ENCODE measurements around the gene ATG16L1. TPM values are rescaled to one million over a fixed set of nuclear protein-coding genes. Genes with fewer than 3 reads are reported as not detected.

The ATG16L1 gene
- total RNA-seq, 3 donors from 2014 or later (not counting 1 experiment from before 2014, with no cell fraction given): 106 to 142 (median 117) TPM

- Histone ChIP-seq H3K27me3 (ENCODE audit: control insufficient read depth, insufficient read depth, low read length) (no peaks in the 10 kb centered on the region), H3K36me3 (ENCODE audit: control insufficient read depth, insufficient read depth, low read length) (peaks cover 70% of the 10 kb centered on the region), H3K4me3 (ENCODE audit: low read length) (no peak overlapping the region), H3K4me1 (ENCODE audit: control insufficient read depth, insufficient read depth, low read length) (peaks cover 53% of the 10 kb centered on the region), H3K27ac (ENCODE audit: low read length) (no peak overlapping the region), H3K9me3 (ENCODE audit: control insufficient read depth, insufficient read depth, low read length) (no peaks in the 10 kb centered on the region)
- Mint-ChIP-seq H3K27ac (peak overlapping the region; percentile 68 to 79), H3K36me3 (peaks cover 19% of the 10 kb centered on the region), H3K9me3 (no peaks in the 10 kb centered on the region), H3K4me1 (peaks cover 60 to 70% of the 10 kb centered on the region in 2 donors), H3K4me3 (no peak overlapping the region), H3K27me3 (ENCODE audit: low read depth in 2 of 2) (no peaks in the 10 kb centered on the region)
- DNase-seq (no peak), ATAC-seq (no peak)
- intact Hi-C loops (cut with micrococcal nuclease): no loop called here
- 96% methylated on average over 8 of the region's 8 CpGs for WGBS (ENCODE audit: insufficient coverage)
- no peak for TF ChIP-seq CTCF (IDR thresholded peaks at IDR 0.05)
Observed at GRCh38 chr2:233264667-233265066, 13.2 kb downstream of the ATG16L1 start.

- no peak overlapping the region for H3K4me3 Mint-ChIP-seq
Observed at GRCh38 chr2:233265899-233266431, 14.5 kb downstream of the ATG16L1 start.

GRCh38 chr2:233266481-233266880 lies 15.0 kb downstream of the ATG16L1 start:
- Mint-ChIP-seq H3K36me3 (peaks cover 14% of the 10 kb centered on the region), H3K27me3 (ENCODE audit: low read depth in 2 of 2) (no peaks in the 10 kb centered on the region), H3K4me1 (peaks cover 58 to 69% of the 10 kb centered on the region in 2 donors), H3K9me3 (no peaks in the 10 kb centered on the region), H3K27ac (peak overlapping the region; percentile 97 to 98), H3K4me3 (peak overlapping the region; percentile 15)
- Histone ChIP-seq H3K27me3 (ENCODE audit: control insufficient read depth, insufficient read depth, low read length) (no peaks in the 10 kb centered on the region), H3K4me3 (ENCODE audit: low read length) (no peak overlapping the region), H3K27ac (ENCODE audit: low read length) (peak overlapping the region; percentile 94), H3K9me3 (ENCODE audit: control insufficient read depth, insufficient read depth, low read length) (no peaks in the 10 kb centered on the region), H3K4me1 (ENCODE audit: control insufficient read depth, insufficient read depth, low read length) (peaks cover 57% of the 10 kb centered on the region), H3K36me3 (ENCODE audit: control insufficient read depth, insufficient read depth, low read length) (peaks cover 58% of the 10 kb centered on the region)
- no peak for TF ChIP-seq CTCF (IDR thresholded peaks at IDR 0.05)
- DNase-seq (no peak), ATAC-seq (no peak)
- 100% methylated on average over 2 of the region's 4 CpGs for WGBS (ENCODE audit: insufficient coverage)
- intact Hi-C loops (cut with micrococcal nuclease): no loop called here

More at GRCh38 chr2:233265899-233266431, 14.5 kb downstream of the ATG16L1 start:
- H3K27ac Mint-ChIP-seq: peak overlapping the region; percentile 97 to 98
- Histone ChIP-seq H3K36me3 (ENCODE audit: control insufficient read depth, insufficient read depth, low read length) (peaks cover 61% of the 10 kb centered on the region), H3K27me3 (ENCODE audit: control insufficient read depth, insufficient read depth, low read length) (no peaks in the 10 kb centered on the region), H3K27ac (ENCODE audit: low read length) (no peak overlapping the region), H3K4me3 (ENCODE audit: low read length) (no peak overlapping the region), H3K4me1 (ENCODE audit: control insufficient read depth, insufficient read depth, low read length) (peaks cover 57% of the 10 kb centered on the region), H3K9me3 (ENCODE audit: control insufficient read depth, insufficient read depth, low read length) (no peaks in the 10 kb centered on the region)
- TF ChIP-seq CTCF (IDR thresholded peaks at IDR 0.05): no peak
- H3K36me3 Mint-ChIP-seq: peaks cover 14% of the 10 kb centered on the region
- intact Hi-C loops (cut with micrococcal nuclease): no loop called here
- H3K27me3 Mint-ChIP-seq (ENCODE audit: low read depth in 2 of 2): no peaks in the 10 kb centered on the region
- ATAC-seq (no peak), DNase-seq (no peak)
- H3K4me1 Mint-ChIP-seq: peaks cover 61 to 72% of the 10 kb centered on the region in 2 donors
- no peaks in the 10 kb centered on the region for H3K9me3 Mint-ChIP-seq
- 94% methylated on average over 10 of the region's 10 CpGs for WGBS (ENCODE audit: insufficient coverage)

All from natural killer cell (primary cell).